ENCODE data around the gene FBXO41.

GRCh38 chr2:73249636-73250035 is 34.6 kb downstream of the FBXO41 start:
- TF ChIP-seq SIN3A (IDR thresholded peaks at IDR 0.05; ENCODE audit: borderline replicate concordance, insufficient read depth, low read length), result no peak
- no peak for TF ChIP-seq REST (IDR thresholded peaks at IDR 0.05; ENCODE audit: insufficient read depth in 1 of 2, low read depth in 2 of 2, low read length in 2 of 2)
